ENCODE data around the gene ADGRG6. TPM values are rescaled to one million over a fixed set of nuclear protein-coding genes. Genes with fewer than 3 reads are reported as not detected.
"Not testable (repeated sequence)": the region's sequence is repeated elsewhere in the genome, so short reads cannot be mapped to it uniquely, and the experiment has no call there.

ADGRG6 gene
- total RNA-seq, 1 donor from 2014 or later = 39.1 TPM

GRCh38 chr6:142343938-142344337 lies 42.1 kb downstream of the ADGRG6 start:
- Histone ChIP-seq H3K36me3 (ENCODE audit: control insufficient read depth, insufficient read depth, low read length) (no peaks in the 10 kb centered on the region), H3K4me3 (ENCODE audit: low read depth, low read length) (no peak overlapping the region), H3K27me3 (ENCODE audit: control insufficient read depth, insufficient read depth, low read length) (no peaks in the 10 kb centered on the region)
- DNase-seq (ENCODE audit: low read depth) = no peak
- no peak for TF ChIP-seq CTCF (IDR thresholded peaks at IDR 0.05; ENCODE audit: insufficient read depth, low read length, poor library complexity, severe bottlenecking)

- DNase-seq (ENCODE audit: low read depth) = no peak
- no peaks in the 10 kb centered on the region for H3K27me3 ChIP-seq (ENCODE audit: control insufficient read depth, insufficient read depth, low read length)
- TF ChIP-seq CTCF (IDR thresholded peaks at IDR 0.05; ENCODE audit: insufficient read depth, low read length, poor library complexity, severe bottlenecking) = no peak
- H3K4me3 ChIP-seq (ENCODE audit: low read depth, low read length) = no peak overlapping the region
- no peaks in the 10 kb centered on the region for H3K36me3 ChIP-seq (ENCODE audit: control insufficient read depth, insufficient read depth, low read length)
These were observed 43.5 kb downstream of the ADGRG6 start for GRCh38 chr6:142345261-142345660.

- H3K27me3 ChIP-seq (ENCODE audit: control insufficient read depth, insufficient read depth, low read length); H3K4me3 ChIP-seq (ENCODE audit: low read depth, low read length); H3K36me3 ChIP-seq (ENCODE audit: control insufficient read depth, insufficient read depth, low read length); DNase-seq (ENCODE audit: low read depth): not testable (repeated sequence)
These were observed 44.4 kb downstream of the ADGRG6 start for GRCh38 chr6:142346166-142346565.

GRCh38 chr6:142349215-142349823 lies 47.5 kb downstream of the ADGRG6 start:
- H3K36me3 ChIP-seq (ENCODE audit: control insufficient read depth, insufficient read depth, low read length) = no peaks in the 10 kb centered on the region

GRCh38 chr6:142350309-142350708 lies 48.5 kb downstream of the ADGRG6 start:
- Histone ChIP-seq H3K4me3 (ENCODE audit: low read depth, low read length) (no peak overlapping the region), H3K36me3 (ENCODE audit: control insufficient read depth, insufficient read depth, low read length) (no peaks in the 10 kb centered on the region), H3K27me3 (ENCODE audit: control insufficient read depth, insufficient read depth, low read length) (no peaks in the 10 kb centered on the region)
- no peak for DNase-seq (ENCODE audit: low read depth)
- TF ChIP-seq CTCF (IDR thresholded peaks at IDR 0.05; ENCODE audit: insufficient read depth, low read length, poor library complexity, severe bottlenecking) = no peak

More at GRCh38 chr6:142349215-142349823, 47.5 kb downstream of the ADGRG6 start:
- Histone ChIP-seq H3K27me3 (ENCODE audit: control insufficient read depth, insufficient read depth, low read length) (no peaks in the 10 kb centered on the region), H3K4me3 (ENCODE audit: low read depth, low read length) (no peak overlapping the region)
- DNase-seq (ENCODE audit: low read depth) = no peak
- no peak for TF ChIP-seq CTCF (IDR thresholded peaks at IDR 0.05; ENCODE audit: insufficient read depth, low read length, poor library complexity, severe bottlenecking)

- Histone ChIP-seq H3K27me3 (ENCODE audit: control insufficient read depth, insufficient read depth, low read length) (no peaks in the 10 kb centered on the region), H3K4me3 (ENCODE audit: low read depth, low read length) (no peak overlapping the region), H3K36me3 (ENCODE audit: control insufficient read depth, insufficient read depth, low read length) (no peaks in the 10 kb centered on the region)
- no peak for TF ChIP-seq CTCF (IDR thresholded peaks at IDR 0.05; ENCODE audit: insufficient read depth, low read length, poor library complexity, severe bottlenecking)
- no peak for DNase-seq (ENCODE audit: low read depth)
These were observed 51.9 kb downstream of the ADGRG6 start for GRCh38 chr6:142353690-142354089.
